IMR-90 (cell line): ENCODE measurements around the gene RHBDL1.

Source experiments
- BHLHE40 ChIP-seq: fragments of 150-350 bp; IDR thresholded peaks from 2 replicates; pipeline ENCODE4 v1.6.1; 2016; ENCODE audit warnings: mild to moderate bottlenecking, low read depth, low read length
- CEBPB ChIP-seq: IDR thresholded peaks from 2 replicates; pipeline ENCODE4 v1.6.1; 2012; ENCODE audit warnings: low read depth, low read length, improper control_type of control experiment
- FOS ChIP-seq: fragments of 150-350 bp; IDR thresholded peaks from 2 replicates; pipeline ENCODE4 v1.6.1; 2016; ENCODE audit warnings: low read depth, low read length
- MAFK ChIP-seq: IDR thresholded peaks from 2 replicates; pipeline ENCODE4 v1.6.1; 2012; ENCODE audit warnings: low read depth, low read length, improper control_type of control experiment
- POLR2A ChIP-seq: IDR thresholded peaks from 2 replicates; pipeline ENCODE4 v1.6.1; 2012; ENCODE audit warnings: mild to moderate bottlenecking, low read depth, low read length
- RFX5 ChIP-seq: IDR thresholded peaks from 2 replicates; pipeline ENCODE4 v1.8.0; 2012; ENCODE audit warnings: low read depth, mild to moderate bottlenecking, low read length, moderate library complexity
- SMC3 ChIP-seq: fragments of 150-350 bp; IDR thresholded peaks from 2 replicates; pipeline ENCODE4 v1.6.1; 2016; ENCODE audit warnings: low read depth, mild to moderate bottlenecking, antibody characterized with exemption, low read length, moderate library complexity
- TF ChIP-seq, protein P1 (sequence below): conservative IDR thresholded peaks from 2 replicates; pipeline ENCODE4 v1.5.1; 2012; ENCODE audit warnings: mild to moderate bottlenecking, low read depth, low read length, improper control_type of control experiment

DNA sequence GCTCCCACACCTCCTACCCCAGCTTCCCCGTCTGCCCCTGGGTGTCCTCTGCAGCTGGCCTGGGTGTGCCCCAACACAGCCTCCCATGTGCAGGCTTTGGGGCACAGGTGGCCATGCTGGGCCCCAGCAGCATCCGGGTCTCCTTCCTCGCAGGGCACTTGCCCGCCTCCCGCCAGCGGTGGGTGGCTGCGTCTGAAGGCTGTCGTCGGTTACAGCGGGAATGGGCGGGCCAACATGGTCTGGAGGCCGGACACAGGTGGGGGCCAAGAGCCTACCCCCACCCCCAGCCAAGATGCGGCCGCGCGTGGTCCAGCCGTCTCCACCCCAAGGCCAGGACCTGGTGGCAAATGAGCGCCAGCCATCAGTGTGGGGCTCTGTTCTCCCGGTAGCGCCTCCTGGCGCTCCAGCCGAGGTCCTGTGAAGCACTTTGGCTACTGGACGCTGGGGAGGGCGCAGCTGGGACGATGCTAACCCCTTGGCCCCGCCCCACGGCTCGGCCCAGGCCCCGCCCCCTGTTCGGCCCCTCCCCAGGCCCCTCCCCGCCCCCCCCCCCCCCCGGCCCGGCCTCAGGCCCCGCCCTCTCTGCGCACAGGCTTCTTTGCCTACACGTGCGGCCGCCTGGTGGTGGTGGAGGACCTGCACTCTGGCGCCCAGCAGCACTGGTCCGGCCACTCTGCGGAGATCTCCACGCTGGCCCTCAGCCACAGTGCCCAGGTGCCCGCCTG lies 14.8 kb upstream of the RHBDL1 start:
- TF ChIP-seq, protein P1, sequence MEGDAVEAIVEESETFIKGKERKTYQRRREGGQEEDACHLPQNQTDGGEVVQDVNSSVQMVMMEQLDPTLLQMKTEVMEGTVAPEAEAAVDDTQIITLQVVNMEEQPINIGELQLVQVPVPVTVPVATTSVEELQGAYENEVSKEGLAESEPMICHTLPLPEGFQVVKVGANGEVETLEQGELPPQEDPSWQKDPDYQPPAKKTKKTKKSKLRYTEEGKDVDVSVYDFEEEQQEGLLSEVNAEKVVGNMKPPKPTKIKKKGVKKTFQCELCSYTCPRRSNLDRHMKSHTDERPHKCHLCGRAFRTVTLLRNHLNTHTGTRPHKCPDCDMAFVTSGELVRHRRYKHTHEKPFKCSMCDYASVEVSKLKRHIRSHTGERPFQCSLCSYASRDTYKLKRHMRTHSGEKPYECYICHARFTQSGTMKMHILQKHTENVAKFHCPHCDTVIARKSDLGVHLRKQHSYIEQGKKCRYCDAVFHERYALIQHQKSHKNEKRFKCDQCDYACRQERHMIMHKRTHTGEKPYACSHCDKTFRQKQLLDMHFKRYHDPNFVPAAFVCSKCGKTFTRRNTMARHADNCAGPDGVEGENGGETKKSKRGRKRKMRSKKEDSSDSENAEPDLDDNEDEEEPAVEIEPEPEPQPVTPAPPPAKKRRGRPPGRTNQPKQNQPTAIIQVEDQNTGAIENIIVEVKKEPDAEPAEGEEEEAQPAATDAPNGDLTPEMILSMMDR, result peak; percentile 37
- TF ChIP-seq MAFK (no peak), BHLHE40 (peak; percentile 87), SMC3 (peak; percentile 27; the same call in 1 of the 2 replicates), POLR2A (no peak), RFX5 (no peak), FOS (no peak), CEBPB (no peak)
